ENCODE results near the gene ALG8.
"Not testable (repeated sequence)": the region's sequence is repeated elsewhere in the genome, so short reads cannot be mapped to it uniquely, and the experiment has no call there.

The ALG8 gene

DNA sequence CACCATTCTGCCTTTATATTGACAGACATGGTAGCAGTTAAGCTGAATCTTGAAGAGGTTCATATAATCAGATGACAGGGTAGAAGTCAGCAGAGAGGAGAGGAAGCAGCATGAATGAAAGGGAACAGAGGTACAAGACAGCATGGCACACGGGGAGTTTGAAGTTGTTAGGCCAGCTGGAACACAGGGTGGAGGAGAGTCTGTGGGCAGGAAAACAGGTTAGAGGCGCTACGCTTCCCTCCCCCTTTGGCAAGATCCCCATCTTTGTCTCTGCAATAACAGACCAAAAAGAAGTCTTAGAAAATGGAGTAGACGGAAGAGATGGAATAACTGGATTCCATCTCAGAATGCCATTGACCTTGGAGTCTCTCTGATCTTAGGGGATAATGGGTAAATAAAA, 39.8 kb downstream of the ALG8 start:
- no peak for DNase-seq

DNA sequence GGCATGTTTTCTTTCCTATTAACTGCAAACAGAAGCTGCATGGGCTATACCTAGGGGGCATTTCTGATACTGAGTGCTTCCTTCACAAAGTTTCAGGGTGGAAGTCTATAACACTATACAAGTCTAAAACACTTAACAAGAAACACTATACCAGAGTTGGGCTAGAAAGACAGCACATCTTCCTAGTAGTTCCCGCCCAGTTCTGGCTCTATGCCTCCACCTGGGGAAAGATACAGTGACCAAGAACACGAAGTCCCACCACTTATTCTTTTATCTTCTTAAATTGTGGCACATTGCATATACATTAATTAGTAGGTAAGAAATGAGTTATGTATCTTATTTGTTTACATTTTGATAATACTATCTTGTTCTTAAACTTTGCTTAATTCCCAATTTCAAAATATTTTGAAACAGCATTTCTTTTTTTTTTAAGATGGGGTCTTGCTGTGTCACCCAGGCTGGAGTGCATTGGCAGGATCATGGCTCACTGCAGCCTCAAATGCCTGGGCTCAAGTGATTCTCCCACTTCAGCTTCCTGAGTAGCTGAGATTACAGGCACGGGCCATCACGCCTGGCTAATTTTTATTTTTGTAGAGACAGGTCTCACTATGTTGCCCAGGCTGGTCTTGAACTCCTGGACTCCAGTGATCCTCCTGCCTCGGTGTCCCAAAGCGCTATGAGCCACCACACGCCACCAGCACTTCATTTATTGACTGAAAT, 41.6 kb downstream of the ALG8 start:
- no peak for DNase-seq

DNA sequence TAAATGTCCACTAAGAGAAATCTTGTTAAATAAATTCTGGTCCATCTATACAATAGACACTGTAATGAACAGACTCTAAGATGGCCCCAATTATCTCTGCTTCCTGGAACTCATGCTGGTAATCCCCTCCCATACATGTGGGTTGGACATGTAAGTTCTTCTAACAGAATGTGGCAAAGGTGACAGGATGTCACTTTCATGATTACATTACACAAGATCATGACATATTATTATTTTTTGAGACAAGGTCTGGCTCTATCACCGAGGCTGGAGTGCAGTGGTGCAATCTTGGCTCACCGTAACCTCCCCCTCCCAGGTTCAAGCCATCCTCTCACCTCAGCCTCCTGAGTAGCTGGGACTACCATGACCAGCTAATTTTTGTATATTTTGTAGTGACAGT, 45.2 kb downstream of the ALG8 start:
- no peak for DNase-seq

DNA sequence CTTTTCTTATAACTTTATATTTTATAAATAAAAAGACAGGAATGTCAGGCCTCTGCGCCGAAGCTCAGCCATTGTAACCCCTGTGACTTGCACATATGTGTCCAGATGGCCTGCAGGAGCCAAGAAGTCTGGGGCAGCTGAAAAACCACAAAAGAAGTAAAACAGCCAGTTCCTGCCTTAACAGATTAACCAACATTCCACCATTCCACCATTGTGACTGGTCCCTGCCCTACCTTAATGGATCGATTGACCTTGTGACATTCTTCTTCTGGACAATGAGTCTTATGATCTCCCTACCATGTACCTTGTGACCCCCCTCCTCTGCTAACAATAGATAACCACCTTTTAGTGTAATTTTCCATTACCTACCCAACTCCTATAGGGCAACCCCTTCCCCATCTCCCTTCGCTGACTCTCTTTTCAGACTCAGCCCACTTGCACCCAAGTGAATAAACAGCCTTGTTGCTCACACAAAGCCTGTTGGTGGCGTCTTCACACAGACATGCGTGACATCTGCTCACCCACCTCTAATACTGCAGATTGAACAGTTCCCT, 52.8 kb downstream of the ALG8 start:
- DNase-seq: not testable (repeated sequence)

DNA sequence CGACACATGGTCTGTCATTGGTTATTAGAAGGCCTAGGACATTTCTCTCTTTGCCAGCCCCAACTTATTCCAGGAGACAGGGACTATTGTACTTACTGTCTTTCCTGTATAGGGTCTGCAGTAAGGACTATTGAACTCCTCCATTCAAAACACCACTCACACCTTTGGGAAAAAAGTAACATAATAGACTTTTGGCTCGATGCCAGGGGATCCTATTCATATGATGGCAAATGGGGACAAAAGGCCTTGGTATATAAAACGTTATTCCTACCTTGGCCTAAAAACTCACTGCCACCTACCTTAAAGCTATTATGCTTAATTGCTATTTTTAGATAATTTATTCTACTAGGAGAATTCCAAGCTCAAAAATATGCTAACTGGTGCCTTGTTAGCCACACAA, 53.5 kb downstream of the ALG8 start:
- no peak for DNase-seq

DNA sequence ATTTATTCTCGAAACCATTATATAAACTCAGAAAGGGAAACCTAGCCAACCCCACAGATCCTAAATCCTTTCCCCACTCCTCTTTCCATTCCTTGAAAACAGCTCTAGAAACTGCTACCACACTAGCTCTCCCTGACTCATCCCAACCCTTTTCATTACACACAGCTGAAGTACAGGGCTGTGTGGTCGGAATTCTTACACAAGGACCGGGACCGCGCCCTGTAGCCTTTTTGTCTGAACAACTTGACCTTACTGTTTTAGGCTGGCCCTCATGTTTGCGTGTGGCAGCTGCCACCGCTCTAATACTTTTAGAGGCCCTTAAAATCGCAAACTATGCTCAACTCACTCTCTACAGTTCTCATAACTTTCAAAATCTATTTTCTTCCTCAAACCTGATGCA, 54.9 kb downstream of the ALG8 start:
- DNase-seq: not testable (repeated sequence)

DNA sequence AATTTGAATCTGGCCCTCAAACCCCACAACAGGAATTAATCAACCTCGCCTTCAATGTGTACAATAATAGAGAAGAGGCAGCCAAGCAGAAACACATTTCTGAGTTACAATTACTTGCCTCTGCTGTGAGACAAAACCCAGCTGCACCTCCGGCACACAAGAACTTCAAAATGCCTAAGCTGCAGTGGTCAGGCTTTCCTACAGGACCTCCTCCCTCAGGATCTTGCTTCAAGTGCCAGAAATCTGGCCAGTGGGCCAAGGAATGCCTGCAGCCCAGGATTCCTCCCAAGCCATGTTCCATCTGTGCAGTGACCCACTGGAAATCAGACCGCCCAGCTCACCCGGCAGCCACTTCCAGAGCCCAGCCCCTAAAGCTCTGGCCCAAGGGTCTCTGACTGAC, 56.4 kb downstream of the ALG8 start:
- DNase-seq: no peak

DNA sequence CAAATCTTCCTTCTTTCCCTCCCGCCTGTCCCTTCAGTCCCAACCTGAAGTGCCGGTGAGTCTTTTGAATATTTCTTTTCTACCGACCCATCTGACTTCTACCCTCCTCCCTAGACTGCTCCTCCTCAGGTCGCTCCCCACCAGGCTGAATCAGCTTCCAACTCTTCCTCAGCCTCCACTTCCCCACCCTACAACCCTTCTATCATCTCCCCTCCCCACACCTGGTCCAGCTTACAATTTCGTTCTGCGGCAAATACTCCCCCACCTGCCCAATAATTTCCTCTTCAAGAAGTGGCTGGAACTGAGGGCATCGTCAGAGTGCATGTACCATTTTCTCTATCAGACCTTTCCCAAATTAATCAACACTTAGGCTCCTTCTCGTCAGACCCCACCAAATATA, 57.3 kb downstream of the ALG8 start:
- no peak for DNase-seq

DNA sequence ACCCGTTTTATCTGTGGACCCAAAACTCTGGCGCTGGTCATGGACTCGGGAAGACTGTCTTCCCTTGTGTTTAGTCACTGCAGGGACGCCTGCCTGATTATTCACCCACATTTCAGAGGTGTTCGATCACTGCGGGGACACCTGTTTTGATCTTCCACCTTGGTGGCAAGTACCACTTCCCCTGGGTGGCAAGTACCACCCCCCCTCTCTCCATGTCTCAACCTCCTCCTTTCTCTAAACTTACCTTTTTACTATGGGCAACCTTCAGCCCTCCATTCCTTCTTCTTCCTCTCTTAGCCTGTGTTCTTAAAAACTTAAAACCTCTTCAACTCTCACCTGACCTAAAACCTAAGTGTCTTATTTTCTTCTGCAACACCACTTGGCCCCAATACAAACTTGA, 57.8 kb downstream of the ALG8 start:
- no peak for DNase-seq

DNA sequence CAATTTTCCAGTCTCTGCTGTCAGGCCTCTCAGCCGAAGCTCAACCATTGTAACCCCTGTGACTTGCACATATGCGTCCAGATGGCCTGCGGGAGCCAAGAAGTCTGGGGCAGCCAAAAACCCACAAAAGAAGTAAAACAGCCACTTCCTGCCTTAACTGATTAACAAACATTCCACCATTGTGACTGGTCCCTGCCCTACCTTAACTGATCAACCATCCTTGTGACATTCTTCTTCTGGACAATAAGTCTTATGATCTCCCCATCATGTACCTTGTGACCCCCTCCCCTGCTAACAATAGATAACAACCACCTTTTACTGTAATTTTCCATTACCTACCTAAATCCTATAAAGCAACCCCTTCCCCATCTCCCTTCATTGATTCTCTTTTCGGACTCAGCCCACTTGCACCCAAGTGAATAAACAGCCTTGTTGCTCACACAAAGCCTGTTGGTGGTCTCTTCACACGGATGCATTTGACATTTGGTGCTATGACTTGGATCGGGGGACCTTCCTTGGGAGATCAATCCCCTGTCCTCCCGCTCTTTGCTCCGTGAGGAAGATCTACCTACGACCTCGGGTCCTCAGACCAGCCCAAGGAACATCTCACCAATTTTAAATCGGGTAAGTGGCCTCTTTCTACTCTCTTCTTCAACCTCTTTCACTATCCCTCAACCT, 58.5 kb downstream of the ALG8 start:
- no peak for DNase-seq

DNA sequence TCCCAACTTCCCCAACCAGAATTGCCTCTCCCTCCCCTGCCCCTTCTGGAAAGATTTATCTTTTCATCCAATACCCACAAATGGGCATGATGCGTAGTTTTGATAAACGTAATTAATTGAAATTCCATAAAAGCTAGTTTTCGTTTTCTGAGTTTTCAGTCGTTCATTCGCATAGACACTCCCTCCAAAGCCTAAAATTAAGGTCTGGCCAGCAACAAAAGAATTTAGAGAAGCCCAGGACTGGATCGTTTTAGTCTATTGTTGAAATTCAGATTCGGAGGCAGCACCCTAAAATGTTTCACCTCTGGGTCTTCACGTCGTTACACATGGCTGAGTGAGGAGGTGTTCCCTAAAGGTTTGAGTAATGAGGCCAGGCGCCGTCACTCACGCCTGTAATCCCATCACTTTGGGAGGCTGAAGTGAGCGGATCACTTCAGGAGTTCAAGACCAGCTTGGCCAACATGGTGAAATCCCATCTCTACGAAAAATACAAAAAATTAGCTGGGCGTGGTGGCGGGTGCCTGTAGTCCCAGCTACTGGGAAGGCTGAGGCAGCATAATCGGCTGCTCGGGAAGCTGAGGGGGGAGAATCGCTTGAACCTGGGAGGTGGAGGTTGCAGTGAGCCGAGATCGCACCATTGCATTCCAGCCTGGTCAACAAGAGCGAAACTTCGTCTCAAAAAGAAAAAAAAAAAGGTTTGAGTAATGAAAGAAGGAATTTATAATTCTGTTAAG, 59.2 kb downstream of the ALG8 start:
- DNase-seq: no peak

DNA sequence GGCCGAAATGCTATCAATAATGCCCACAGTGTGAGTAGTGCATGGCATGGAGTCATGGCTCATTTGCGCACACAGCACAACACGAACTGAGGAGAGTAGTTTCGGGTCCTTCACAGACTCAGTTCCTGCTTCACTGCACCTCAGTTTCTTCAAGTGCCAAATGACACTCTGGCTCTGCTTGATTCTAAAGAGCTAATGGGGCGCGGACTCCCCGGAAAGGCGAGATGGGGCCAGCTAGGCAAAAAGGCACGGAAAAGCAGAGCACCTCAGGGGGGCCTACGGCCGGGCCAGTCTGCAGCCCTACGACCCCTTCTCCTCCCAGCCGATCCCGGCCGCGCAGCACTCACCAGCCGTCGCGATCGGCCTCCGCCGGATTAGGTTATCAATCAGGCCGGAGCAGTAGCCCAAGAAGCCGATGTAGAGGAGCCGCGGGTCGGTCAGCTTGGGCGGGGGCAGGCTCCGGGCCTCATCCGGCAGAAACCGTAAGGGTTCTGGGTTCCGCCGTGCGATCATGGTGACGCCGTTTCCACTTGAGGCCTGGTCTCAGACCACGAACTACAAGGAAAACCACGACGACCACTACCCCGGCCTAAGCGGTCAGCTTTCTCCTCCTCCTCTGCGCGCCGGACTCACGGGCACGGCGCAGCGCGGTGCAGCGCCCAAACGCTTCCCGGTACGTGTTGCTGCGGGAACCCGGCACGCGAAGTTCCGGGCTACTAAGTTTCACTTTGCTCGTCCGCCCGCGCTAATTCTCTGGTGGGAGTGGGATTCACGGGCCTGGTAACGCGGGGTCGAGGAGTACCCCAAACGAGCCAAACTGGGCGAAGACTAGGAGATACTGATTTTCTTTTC, 60.0 kb downstream of the ALG8 start, which contains the start of gene NDUFC2:
Gene NDUFC2, minus strand, starts transcription at position 631 of the 852 bp plus-strand sequence. Its CDS starts 118 bp downstream, at position 513.
- peak; percentile 74 to 82 for DNase-seq

DNA sequence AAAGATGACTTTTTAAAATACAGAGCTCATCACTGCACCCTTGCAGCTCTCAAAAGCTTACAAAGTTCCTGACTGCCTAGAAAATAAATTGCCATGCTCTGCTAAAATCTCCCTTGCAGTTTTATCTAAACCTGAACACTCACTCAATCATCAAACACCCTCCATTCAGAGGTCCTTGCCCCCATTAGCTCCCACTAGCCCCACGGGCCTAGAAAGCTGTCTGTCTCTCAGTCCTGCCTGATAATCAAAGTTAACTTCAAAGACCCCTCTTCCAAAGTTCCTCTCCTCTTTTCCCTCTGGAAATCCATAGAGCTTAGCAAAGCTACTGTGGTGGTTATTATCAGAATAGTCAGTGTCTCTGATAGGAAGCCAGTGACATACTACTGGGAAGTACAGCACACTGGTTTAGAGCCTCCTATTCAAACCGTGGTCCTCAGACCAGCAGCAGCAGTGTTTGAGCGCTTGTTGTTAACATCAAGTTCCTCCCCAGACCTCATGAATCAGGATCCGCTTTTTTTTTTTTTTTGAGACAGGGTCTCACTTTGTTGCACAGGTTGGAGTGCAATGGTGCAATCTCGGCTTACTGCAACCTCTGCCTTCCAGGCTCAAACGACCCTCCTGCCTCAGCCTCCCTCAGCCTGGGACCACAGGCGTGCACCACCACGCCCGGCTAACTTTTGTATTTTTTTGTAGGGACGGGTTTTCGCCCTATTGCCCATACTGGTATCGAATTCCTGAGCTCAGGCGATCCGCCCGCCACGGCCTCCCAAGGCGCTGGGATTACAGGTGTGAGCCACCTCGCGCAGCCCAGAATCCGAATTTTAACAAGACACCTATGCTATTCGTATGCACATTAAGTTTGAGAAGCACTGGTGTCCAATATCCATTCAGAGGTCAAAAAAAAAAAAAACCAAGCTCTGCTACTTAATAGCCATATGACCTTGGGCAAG, 60.9 kb downstream of the ALG8 start:
- DNase-seq: no peak

DNA sequence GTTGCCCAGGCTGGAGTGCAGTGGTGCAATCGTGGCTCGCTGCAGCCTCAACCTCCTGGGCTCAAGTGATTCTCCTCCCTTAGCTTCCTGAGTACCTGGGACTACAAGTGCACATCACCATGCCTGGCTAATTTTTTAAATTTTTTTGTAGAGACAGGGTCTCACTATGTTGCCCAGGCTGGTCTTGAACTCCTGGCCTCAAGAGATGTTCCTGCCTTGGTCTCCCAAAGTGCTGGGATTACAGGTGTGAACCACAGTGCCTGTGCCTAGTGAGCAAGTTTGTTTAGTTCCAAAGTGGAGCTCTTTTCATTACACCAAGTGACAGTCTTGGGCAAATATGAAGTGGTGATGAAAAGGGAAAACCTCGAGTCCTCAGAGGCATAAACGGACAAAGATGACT, 61.8 kb downstream of the ALG8 start:
- DNase-seq: not testable (repeated sequence)

DNA sequence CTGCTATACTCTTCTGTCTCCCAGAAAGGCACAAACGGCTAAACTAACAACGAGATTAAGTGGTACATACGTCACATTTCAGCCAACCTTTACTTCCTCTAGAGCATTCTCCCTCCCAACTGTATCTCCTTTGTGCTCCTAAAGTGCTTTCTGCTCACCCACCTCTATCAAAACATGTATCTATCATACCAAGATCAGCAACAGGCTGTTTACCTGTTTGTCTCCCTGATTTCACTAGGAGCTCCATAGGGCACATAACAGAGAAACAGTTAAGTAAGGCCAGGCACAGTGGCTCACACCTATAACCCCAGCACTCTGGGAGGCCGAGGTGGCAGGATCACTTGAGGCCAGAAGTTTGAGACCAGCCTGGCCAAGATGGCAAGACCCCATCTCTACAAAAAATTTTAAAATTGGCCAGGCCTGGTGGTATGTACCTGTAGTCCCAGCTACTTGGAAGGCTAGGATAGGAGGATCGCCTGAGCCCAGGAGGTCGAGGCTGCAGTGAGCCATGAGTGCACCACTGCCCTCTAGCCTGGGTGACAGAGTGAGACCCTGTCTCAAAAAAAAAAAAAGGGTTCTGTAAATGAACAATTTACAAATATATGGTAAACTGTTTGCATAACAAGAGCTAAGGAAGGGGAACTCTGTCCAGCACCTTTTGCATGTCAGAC, 62.6 kb downstream of the ALG8 start:
- no peak for DNase-seq

DNA sequence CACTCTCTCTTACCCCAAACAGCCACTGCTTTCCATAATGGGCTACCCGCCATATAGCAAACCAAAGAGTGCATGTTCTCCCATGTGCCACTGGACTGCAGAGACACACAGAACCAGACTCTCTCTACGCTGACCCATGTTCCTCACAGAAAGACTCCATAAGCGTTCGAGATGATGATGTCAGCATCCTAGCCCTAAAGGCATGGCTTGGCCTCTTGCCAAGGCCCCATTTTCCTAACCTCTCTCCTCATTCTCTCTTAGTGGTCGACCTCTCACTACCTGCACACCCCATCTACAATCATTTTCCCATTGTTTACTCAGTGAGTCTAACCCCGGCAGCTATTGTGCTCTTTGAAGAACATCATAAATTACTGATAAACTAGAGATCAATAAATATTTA, 64.7 kb downstream of the ALG8 start:
- DNase-seq: no peak

DNA sequence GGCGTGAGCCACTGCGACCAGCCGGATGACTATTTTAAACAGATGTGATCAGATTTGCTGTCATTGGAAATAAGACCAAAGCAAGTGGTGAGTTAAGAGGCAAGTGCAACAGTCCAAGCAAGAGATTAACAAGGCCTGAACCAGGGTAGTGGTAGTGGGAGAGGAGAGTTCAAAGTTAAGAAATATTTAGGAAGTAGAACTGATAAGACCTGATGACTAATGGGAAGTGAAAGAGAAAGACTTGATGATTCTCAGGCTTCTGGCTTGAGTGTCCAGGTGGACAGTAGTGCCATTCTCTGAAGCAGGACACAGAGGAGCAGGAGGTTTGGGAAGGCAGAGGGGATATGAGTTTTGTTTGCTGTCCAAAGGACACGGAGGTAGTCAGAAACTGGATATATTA, 67.0 kb downstream of the ALG8 start:
- DNase-seq: no peak

DNA sequence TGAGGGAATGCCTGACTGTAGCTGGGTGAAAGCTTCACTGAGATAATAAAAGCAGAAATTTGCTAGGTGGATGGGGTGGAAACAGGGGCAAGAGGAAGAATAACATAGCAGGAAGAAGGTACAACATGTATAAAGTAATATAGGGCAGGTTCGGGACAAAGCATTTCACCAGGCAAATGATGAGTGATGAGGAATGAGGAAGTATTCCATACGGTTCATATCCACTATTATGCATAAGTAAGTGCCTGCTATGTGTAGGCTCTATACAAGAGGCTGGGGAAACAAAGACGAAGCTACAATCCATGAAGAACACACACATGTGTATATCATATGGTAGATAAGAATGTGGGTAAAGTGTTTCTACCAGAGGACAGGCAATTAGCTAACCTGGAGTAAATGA, 67.7 kb downstream of the ALG8 start:
- no peak for DNase-seq

DNA sequence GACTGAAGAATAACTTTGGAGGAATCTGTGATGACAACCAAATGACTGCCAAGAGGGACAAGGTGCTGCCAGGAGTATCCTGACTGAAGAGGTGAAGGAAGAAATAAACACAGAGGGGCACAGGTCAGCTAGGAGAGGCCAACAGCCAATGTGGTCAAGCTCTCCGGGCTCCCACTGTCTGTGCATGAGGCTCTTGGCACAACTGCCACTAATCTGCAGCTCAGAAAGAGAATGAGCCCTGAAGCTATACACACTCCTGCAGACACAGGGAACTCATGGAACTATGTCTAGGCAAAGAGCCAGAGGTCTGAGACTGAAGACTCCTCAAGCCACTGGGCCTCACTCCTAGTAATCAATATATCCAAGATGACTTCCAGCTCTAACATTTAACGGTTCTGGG, 68.8 kb downstream of the ALG8 start:
- DNase-seq: no peak

DNA sequence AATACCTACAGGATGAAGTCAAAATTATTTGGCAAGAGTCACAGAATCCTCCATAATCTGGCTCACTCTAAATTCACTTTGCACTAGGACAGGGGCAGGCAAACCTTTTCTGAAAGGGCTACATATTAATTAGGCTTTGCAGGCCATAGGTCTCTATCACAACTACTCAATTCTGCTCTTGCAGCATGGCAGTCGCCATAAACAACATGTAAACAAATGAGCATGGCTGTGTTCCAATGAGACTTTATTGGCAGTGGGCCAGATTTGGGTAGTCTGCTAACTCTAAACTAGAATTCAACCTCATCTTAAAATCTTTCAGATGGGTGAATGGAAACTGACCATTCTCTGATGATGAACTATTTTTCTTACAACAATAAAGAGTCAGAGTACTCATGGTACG, 70.0 kb downstream of the ALG8 start:
- no peak for DNase-seq

DNA sequence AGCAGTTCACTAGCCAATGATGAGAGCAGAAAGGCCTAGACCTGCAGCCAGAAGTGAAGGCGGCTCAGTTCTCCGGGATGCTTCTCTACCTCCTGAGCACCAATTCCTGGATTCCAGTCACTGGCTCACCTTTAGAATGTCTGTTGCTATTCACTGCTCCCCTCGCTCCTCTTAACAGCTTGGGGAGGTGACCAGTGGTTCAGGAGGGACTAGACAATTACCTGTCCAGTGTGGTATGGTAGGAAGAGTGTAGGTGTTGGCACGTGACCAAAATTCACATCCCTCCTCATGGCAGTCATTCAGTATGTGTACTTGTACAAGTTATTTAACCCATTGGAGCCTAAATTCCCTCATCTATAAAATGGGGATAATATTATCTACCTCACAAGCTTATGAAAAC, 71.7 kb downstream of the ALG8 start:
- DNase-seq: no peak

Measured in activated CD4-positive, alpha-beta T cell treated with anti-CD3 and anti-CD28 coated beads, Interleukin-2, amount 50 U/mL, for 48 hours (primary cell).